CD4-positive, alpha-beta memory T cell (primary cell): Measurements from ENCODE around the gene EIPR1. TPM values are rescaled to one million over a fixed set of nuclear protein-coding genes. Genes with fewer than 3 reads are reported as not detected.

Source experiments
- CTCF ChIA-PET: fragments of 350-600 bp; sonication (Branson Sonifier 250); formaldehyde crosslinking; loops from one replicate; lab custom pipeline; 2021; ENCODE audit warnings: inconsistent platforms; ENCODE audit not compliant: partially characterized antibody; lab: Charles Lee
- POLR2A ChIA-PET: fragments of 350-600 bp; sonication (Branson Sonifier 250); formaldehyde crosslinking; loops from one replicate; lab custom pipeline; 2021; ENCODE audit not compliant: partially characterized antibody; lab: Charles Lee
- DNase-seq, 5 donors: peaks; one replicate each; pipeline versions ENCODE4 v3.0.0 to v3.0.0-alpha.2; 2020 to 2022; ENCODE audit warnings: mixed read lengths in 1 of 5
- H3K27ac ChIP-seq: one replicate; pipeline ENCODE4 v1.7.0; 2013; ENCODE audit warnings: low read depth, low read length
- H3K27me3 ChIP-seq: 2 replicates; pipeline ENCODE4 v1.7.0; 2013; ENCODE audit warnings: mild to moderate bottlenecking, low read length, moderate library complexity; ENCODE audit not compliant: insufficient read depth
- H3K36me3 ChIP-seq: 2 replicates; pipeline ENCODE4 v1.7.0; 2013; ENCODE audit warnings: mild to moderate bottlenecking, low read length, moderate library complexity; ENCODE audit not compliant: insufficient read depth
- H3K4me1 ChIP-seq: 2 replicates; pipeline ENCODE4 v1.7.0; 2013; ENCODE audit warnings: mild to moderate bottlenecking, low read length, moderate library complexity; ENCODE audit not compliant: insufficient read depth
- H3K4me3 ChIP-seq, 2 donors: one replicate each; pipeline ENCODE4 v1.7.0; 2013; ENCODE audit warnings: low read length in 2 of 2, mild to moderate bottlenecking in 1 of 2
- H3K9me3 ChIP-seq, 2 donors: one replicate each; pipeline ENCODE4 v1.7.0; 2013; ENCODE audit warnings: low read length in 2 of 2, control low read depth in 1 of 2; ENCODE audit not compliant: control insufficient read depth in 1 of 2
- H3K27ac Mint-ChIP-seq, 7 donors: one replicate each; pipeline ENCODE4 v1.8.0; 2020 to 2021; ENCODE audit warnings: mixed read lengths in 7 of 7, mild to moderate bottlenecking in 6 of 7, inconsistent platforms in 3 of 7, moderate library complexity in 3 of 7
- H3K27me3 Mint-ChIP-seq, 2 donors: one replicate each; pipeline ENCODE4 v1.8.0; 2020 to 2021; ENCODE audit warnings: mixed read lengths in 2 of 2
- H3K36me3 Mint-ChIP-seq, 2 donors: one replicate each; pipeline ENCODE4 v1.8.0; 2020 to 2021; ENCODE audit warnings: mixed read lengths in 2 of 2, inconsistent platforms in 1 of 2, mild to moderate bottlenecking in 1 of 2
- H3K4me1 Mint-ChIP-seq, 4 donors: one replicate each; pipeline ENCODE4 v1.8.0; 2020 to 2021; ENCODE audit warnings: mixed read lengths in 4 of 4, mild to moderate bottlenecking in 1 of 4
- H3K4me3 Mint-ChIP-seq, 8 donors: one replicate each; pipeline ENCODE4 v1.8.0; 2020 to 2021; ENCODE audit warnings: mixed read lengths in 8 of 8, mild to moderate bottlenecking in 7 of 8, moderate library complexity in 6 of 8, inconsistent platforms in 3 of 8
- H3K9me3 Mint-ChIP-seq, 8 donors: one replicate each; pipeline ENCODE4 v1.8.0; 2020 to 2021; ENCODE audit warnings: mixed read lengths in 8 of 8, mild to moderate bottlenecking in 5 of 8, inconsistent platforms in 3 of 8, moderate library complexity in 1 of 8
- intact Hi-C: fragments of 100-400 bp; cut with micrococcal nuclease; formaldehyde crosslinking; loops from one replicate; pipeline ENCODE4 v1.15.1; 2023
- polyA plus RNA-seq, 2 donors: library from polyadenylated mRNA; unstranded; fragments of 300-500 nt; fragmentation: Illumina TruSeq; gene quantifications; one replicate each; pipeline ENCODE4 v1.2.3, GENCODE V29; 2021
- total RNA-seq, 2 experiments: library from RNA; stranded (reverse); gene quantifications; one replicate each; pipeline ENCODE4 v1.2.3, GENCODE V29; 2021

The EIPR1 gene
- total and polyA plus RNA-seq, 4 experiments from 2014 or later, result 18.2 to 48.0 (median 26.2) TPM

GRCh38 chr2:3162442-3163077, 215.1 kb downstream of the EIPR1 start:
- H3K4me3 ChIP-seq, result no peak overlapping the region
- Mint-ChIP-seq H3K27me3 (no peaks in the 10 kb centered on the region), H3K27ac (no peak overlapping the region), H3K4me1 (peaks cover 0 to 5% (median 2%) of the 10 kb centered on the region in 4 donors), H3K36me3 (peaks cover 38 to 79% of the 10 kb centered on the region in 2 donors), H3K4me3 (no peak overlapping the region), H3K9me3 (peaks cover 3 to 50% (median 35%) of the 10 kb centered on the region in 8 donors)
- intact Hi-C loops, result no loop called here
- ChIA-PET CTCF (no interaction called here), POLR2A (no interaction called here)
- H3K27ac ChIP-seq, result no peak overlapping the region
- no peaks in the 10 kb centered on the region for H3K4me1 ChIP-seq
- H3K36me3 ChIP-seq, result no peaks in the 10 kb centered on the region
- no peaks in the 10 kb centered on the region for H3K27me3 ChIP-seq
- H3K9me3 ChIP-seq, result no peaks in the 10 kb centered on the region
- DNase-seq, result no peak

- H3K9me3 Mint-ChIP-seq, result peaks cover 3 to 38% (median 31%) of the 10 kb centered on the region in 8 donors
- POLR2A ChIA-PET, result no interaction called here
- DNase-seq, result no peak
- H3K27ac ChIP-seq, result no peak overlapping the region
- H3K27me3 ChIP-seq, result no peaks in the 10 kb centered on the region
- H3K36me3 Mint-ChIP-seq, result peaks cover 36 to 77% of the 10 kb centered on the region in 2 donors
- H3K4me1 Mint-ChIP-seq, result peaks cover 0 to 5% (median 2%) of the 10 kb centered on the region in 4 donors
- H3K4me1 ChIP-seq, result no peaks in the 10 kb centered on the region
- no peaks in the 10 kb centered on the region for H3K36me3 ChIP-seq
- CTCF ChIA-PET, result no interaction called here
- no peaks in the 10 kb centered on the region for H3K9me3 ChIP-seq
- H3K4me3 ChIP-seq, result no peak overlapping the region
- no peak overlapping the region for H3K4me3 Mint-ChIP-seq
- H3K27me3 Mint-ChIP-seq, result no peaks in the 10 kb centered on the region
- no peak overlapping the region for H3K27ac Mint-ChIP-seq
- intact Hi-C loops, result no loop called here
These were observed 216.8 kb downstream of the EIPR1 start for GRCh38 chr2:3160751-3161330.

- Mint-ChIP-seq H3K27me3 (no peaks in the 10 kb centered on the region), H3K27ac (no peak overlapping the region), H3K36me3 (peaks cover 35 to 80% of the 10 kb centered on the region in 2 donors), H3K4me3 (no peak overlapping the region), H3K9me3 (peaks cover 3 to 31% (median 23%) of the 10 kb centered on the region in 8 donors), H3K4me1 (peaks cover 0 to 5% (median 2%) of the 10 kb centered on the region in 4 donors)
- Histone ChIP-seq H3K27ac (no peak overlapping the region), H3K36me3 (no peaks in the 10 kb centered on the region), H3K4me3 (no peak overlapping the region), H3K4me1 (no peaks in the 10 kb centered on the region), H3K9me3 (no peaks in the 10 kb centered on the region), H3K27me3 (no peaks in the 10 kb centered on the region)
- intact Hi-C loops, result no loop called here
- no peak for DNase-seq
- CTCF ChIA-PET, result no interaction called here
- POLR2A ChIA-PET, result no interaction called here
These were observed 217.7 kb downstream of the EIPR1 start for GRCh38 chr2:3159782-3160545.

GRCh38 chr2:3154700-3155099, 222.9 kb downstream of the EIPR1 start:
- POLR2A ChIA-PET, result no interaction called here
- Mint-ChIP-seq H3K27ac (no peak overlapping the region), H3K27me3 (no peaks in the 10 kb centered on the region)

GRCh38 chr2:3154146-3154545, 223.5 kb downstream of the EIPR1 start:
- ChIA-PET POLR2A (no interaction called here), CTCF (no interaction called here)
- H3K36me3 Mint-ChIP-seq, result peaks cover 8 to 70% of the 10 kb centered on the region in 2 donors
- no peak overlapping the region for H3K27ac ChIP-seq
- no peak overlapping the region for H3K27ac Mint-ChIP-seq
- no peak overlapping the region for H3K4me3 ChIP-seq
- intact Hi-C loops, result no loop called here
- no peaks in the 10 kb centered on the region for H3K36me3 ChIP-seq
- H3K27me3 Mint-ChIP-seq, result no peaks in the 10 kb centered on the region
- H3K9me3 Mint-ChIP-seq, result peaks cover 0 to 12% (median 3%) of the 10 kb centered on the region in 8 donors
- H3K4me1 Mint-ChIP-seq, result peaks cover 0 to 9% (median 2%) of the 10 kb centered on the region in 4 donors
- no peaks in the 10 kb centered on the region for H3K4me1 ChIP-seq
- H3K9me3 ChIP-seq, result no peaks in the 10 kb centered on the region
- H3K4me3 Mint-ChIP-seq, result peak overlapping the region in 1 of 8 donors; percentile 14
- H3K27me3 ChIP-seq, result no peaks in the 10 kb centered on the region
- DNase-seq, result no peak

More at GRCh38 chr2:3154700-3155099, 222.9 kb downstream of the EIPR1 start:
- Mint-ChIP-seq H3K4me1 (peaks cover 0 to 9% (median 2%) of the 10 kb centered on the region in 4 donors), H3K4me3 (no peak overlapping the region), H3K36me3 (peaks cover 11 to 76% of the 10 kb centered on the region in 2 donors), H3K9me3 (peaks cover 0 to 12% (median 3%) of the 10 kb centered on the region in 8 donors)
- intact Hi-C loops, result no loop called here
- CTCF ChIA-PET, result no interaction called here
- Histone ChIP-seq H3K27me3 (no peaks in the 10 kb centered on the region), H3K4me1 (no peaks in the 10 kb centered on the region), H3K36me3 (no peaks in the 10 kb centered on the region), H3K4me3 (no peak overlapping the region), H3K27ac (no peak overlapping the region), H3K9me3 (no peaks in the 10 kb centered on the region)
- DNase-seq, result no peak

- no peak overlapping the region for H3K4me3 Mint-ChIP-seq
These were observed 226.3 kb downstream of the EIPR1 start for GRCh38 chr2:3151153-3151918.

More at GRCh38 chr2:3151153-3151918, 226.3 kb downstream of the EIPR1 start:
- Histone ChIP-seq H3K9me3 (no peaks in the 10 kb centered on the region), H3K36me3 (no peaks in the 10 kb centered on the region), H3K27me3 (no peaks in the 10 kb centered on the region), H3K4me1 (no peaks in the 10 kb centered on the region), H3K27ac (no peak overlapping the region), H3K4me3 (no peak overlapping the region)
- H3K27me3 Mint-ChIP-seq, result no peaks in the 10 kb centered on the region
- no peak for DNase-seq
- H3K27ac Mint-ChIP-seq, result no peak overlapping the region
- H3K4me1 Mint-ChIP-seq, result peaks cover 0 to 5% (median 0%) of the 10 kb centered on the region in 4 donors
- peaks cover 6 to 50% of the 10 kb centered on the region in 2 donors for H3K36me3 Mint-ChIP-seq
- peaks cover 0 to 12% (median 3%) of the 10 kb centered on the region in 8 donors for H3K9me3 Mint-ChIP-seq
- ChIA-PET CTCF (no interaction called here), POLR2A (no interaction called here)
- intact Hi-C loops, result no loop called here
